Osteoblast (primary cell): Measurements from ENCODE around the gene KPNA6. TPM values are rescaled to one million over a fixed set of nuclear protein-coding genes. Genes with fewer than 3 reads are reported as not detected.
A peak's percentile ranks its signal among the peaks of the same experiment; 100 is the strongest.

Experiments used
- DNase-seq: peaks from one replicate; pipeline ENCODE4 v3.0.0; 2011; ENCODE audit warnings: low spot score, mixed read lengths; ENCODE audit not compliant: insufficient read length; ENCODE audit errors: missing footprints
- H2AFZ ChIP-seq: 2 replicates; pipeline ENCODE4 v1.6.0; 2011; ENCODE audit warnings: mild to moderate bottlenecking, low read length
- H3K27ac ChIP-seq: 2 replicates; pipeline ENCODE4 v1.5.1; 2011; ENCODE audit warnings: mild to moderate bottlenecking, low read depth, low read length, moderate library complexity
- H3K27me3 ChIP-seq: 2 replicates; pipeline ENCODE4 v1.6.0; 2012; ENCODE audit warnings: mild to moderate bottlenecking, control low read depth, inconsistent platforms, low read length, moderate library complexity; ENCODE audit not compliant: insufficient read depth
- H3K36me3 ChIP-seq: 2 replicates; pipeline ENCODE4 v1.5.1; 2011; ENCODE audit warnings: mild to moderate bottlenecking, low read length, control low read depth, moderate library complexity; ENCODE audit not compliant: insufficient read depth
- H3K4me1 ChIP-seq: 2 replicates; pipeline ENCODE4 v1.5.1; 2011; ENCODE audit warnings: mild to moderate bottlenecking, low read length, control low read depth, moderate library complexity; ENCODE audit not compliant: insufficient read depth
- H3K4me2 ChIP-seq: 2 replicates; pipeline ENCODE4 v1.6.0; 2011; ENCODE audit warnings: mild to moderate bottlenecking, low read length; ENCODE audit not compliant: insufficient read depth
- H3K4me3 ChIP-seq: fragments of 200-600 bp; sonication (generic); 3 replicates; pipeline ENCODE4 v1.5.1; 2012; ENCODE audit warnings: mild to moderate bottlenecking, low read length, inconsistent platforms; ENCODE audit not compliant: insufficient read depth
- H3K79me2 ChIP-seq: 2 replicates; pipeline ENCODE4 v1.6.0; 2012; ENCODE audit warnings: mild to moderate bottlenecking, low read length, control low read depth, inconsistent platforms; ENCODE audit not compliant: insufficient read depth
- H3K9me3 ChIP-seq: 2 replicates; pipeline ENCODE4 v1.5.1; 2011; ENCODE audit warnings: low read depth, low read length, control low read depth
- H4K20me1 ChIP-seq: 2 replicates; pipeline ENCODE4 v1.6.0; 2012; ENCODE audit warnings: mild to moderate bottlenecking, low read length, control low read depth; ENCODE audit not compliant: insufficient read depth
- total RNA-seq: library from RNA; depleted of rRNA; stranded (reverse); fragments of >200 nt; gene quantifications from 2 replicates; pipeline ENCODE4 v1.2.3, GENCODE V29; 2012
- TF ChIP-seq, protein P1 (sequence below): IDR thresholded peaks from 2 replicates; pipeline ENCODE4 v1.5.1; 2011; ENCODE audit warnings: mild to moderate bottlenecking, low read depth, low read length, moderate library complexity; ENCODE audit errors: extremely low read depth

The KPNA6 gene
- total RNA-seq, 1 donor, result 65.5 TPM

DNA sequence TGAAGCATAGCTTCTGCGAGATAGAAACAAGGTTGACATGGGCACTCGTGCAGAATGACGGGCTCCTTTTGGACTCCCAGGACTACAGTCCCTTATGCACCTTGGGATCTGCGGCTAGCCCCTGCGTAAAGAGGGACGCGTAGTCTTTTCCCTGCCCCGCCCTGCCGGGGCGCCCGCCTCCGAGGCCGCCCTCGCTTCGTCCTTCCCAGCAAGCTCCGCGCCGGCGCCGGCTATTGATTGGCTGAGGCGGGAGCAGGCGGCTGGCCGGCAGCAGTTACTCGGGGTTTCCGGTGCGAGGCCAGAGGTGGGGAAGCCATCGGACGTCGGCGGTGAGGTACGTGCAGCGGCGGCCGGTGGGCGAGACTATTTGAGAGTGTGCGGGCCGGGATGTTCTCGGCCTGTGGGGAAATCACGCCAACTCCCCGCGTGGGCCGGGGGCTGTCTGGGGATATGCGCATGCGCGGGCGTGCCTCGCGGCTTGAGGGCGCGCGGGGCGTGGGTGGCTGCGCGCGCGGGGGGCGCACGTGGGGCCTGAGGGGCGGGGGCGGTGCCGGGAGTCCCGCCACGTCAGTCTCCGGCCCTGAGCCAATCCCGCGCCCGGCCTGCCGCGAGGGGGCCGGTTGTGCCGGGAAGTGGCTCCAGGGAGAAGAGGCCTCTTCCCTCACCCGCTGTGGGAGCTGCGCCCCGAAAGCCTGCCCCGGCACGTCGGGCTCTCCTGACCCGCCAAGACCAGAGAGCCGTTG lies 71.8 kb downstream of the KPNA6 start, which contains the start of gene TXLNA:
Gene TXLNA, plus strand, starts transcription at position 233 of the 743 bp plus-strand sequence. CDS start 671 bp downstream, outside the sequence.
- H3K4me2 ChIP-seq, result peak within 1 kb of the TSS; percentile 97
- TF ChIP-seq, protein P1, sequence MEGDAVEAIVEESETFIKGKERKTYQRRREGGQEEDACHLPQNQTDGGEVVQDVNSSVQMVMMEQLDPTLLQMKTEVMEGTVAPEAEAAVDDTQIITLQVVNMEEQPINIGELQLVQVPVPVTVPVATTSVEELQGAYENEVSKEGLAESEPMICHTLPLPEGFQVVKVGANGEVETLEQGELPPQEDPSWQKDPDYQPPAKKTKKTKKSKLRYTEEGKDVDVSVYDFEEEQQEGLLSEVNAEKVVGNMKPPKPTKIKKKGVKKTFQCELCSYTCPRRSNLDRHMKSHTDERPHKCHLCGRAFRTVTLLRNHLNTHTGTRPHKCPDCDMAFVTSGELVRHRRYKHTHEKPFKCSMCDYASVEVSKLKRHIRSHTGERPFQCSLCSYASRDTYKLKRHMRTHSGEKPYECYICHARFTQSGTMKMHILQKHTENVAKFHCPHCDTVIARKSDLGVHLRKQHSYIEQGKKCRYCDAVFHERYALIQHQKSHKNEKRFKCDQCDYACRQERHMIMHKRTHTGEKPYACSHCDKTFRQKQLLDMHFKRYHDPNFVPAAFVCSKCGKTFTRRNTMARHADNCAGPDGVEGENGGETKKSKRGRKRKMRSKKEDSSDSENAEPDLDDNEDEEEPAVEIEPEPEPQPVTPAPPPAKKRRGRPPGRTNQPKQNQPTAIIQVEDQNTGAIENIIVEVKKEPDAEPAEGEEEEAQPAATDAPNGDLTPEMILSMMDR, result no peak
- peak within 1 kb of the TSS; percentile 92 for H2AFZ ChIP-seq

DNA sequence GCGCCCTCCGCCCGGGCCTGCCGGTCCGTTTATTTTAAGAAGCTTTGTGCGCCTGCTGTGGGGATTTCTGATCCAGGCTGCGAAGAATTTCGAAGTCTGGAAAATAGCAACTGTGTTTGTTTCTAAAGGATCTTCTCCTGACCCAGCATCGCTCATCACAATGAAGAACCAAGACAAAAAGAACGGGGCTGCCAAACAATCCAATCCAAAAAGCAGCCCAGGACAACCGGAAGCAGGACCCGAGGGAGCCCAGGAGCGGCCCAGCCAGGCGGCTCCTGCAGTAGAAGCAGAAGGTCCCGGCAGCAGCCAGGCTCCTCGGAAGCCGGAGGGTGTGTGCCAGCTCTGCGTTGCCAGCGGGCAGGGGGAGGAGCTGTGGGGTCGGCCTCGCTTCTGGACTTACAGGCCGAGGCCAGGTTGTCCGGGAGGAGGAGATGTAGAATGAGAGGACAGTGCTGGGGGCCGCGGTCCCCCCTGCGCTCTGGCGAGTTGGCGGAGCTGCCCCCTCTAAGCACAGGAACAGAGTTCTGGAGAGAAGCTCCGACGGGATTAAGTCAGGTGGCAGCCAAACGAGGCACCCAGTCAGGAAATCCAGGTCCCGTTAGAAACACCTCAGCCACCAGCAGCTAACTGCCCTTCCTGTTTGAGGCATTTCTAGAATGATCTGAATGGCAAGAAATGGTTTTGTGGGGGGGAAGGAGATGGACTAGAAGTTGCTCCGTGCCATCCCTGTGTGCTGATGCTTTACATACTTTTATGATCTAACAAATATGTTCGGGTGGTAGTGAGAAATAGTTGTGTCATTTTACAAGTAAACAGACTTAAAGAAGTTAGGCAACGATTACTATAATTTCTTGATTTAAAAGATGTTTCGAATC lies 72.6 kb downstream of the KPNA6 start:
- Histone ChIP-seq H2AFZ (peak overlapping the region; percentile 63), H3K27ac (peak overlapping the region; percentile 97), H3K9me3 (no peaks in the 10 kb centered on the region), H3K4me3 (peak overlapping the region; percentile 89), H3K79me2 (peaks cover 50% of the 10 kb centered on the region), H4K20me1 (peaks cover 34% of the 10 kb centered on the region), H3K36me3 (peaks cover 28% of the 10 kb centered on the region), H3K4me1 (peaks cover 24% of the 10 kb centered on the region), H3K27me3 (no peaks in the 10 kb centered on the region), H3K4me2 (peak overlapping the region; percentile 97)
- TF ChIP-seq, protein P1, result no peak
- peak; percentile 93 for DNase-seq

More for the DNA sequence above, 71.8 kb downstream of the KPNA6 start, which contains the start of gene TXLNA:
- peaks cover 29% of the 10 kb centered on the region for H4K20me1 ChIP-seq
- H3K4me3 ChIP-seq, result peak within 1 kb of the TSS; percentile 89
- H3K36me3 ChIP-seq, result peaks cover 24% of the 10 kb centered on the region
- H3K9me3 ChIP-seq, result no peaks in the 10 kb centered on the region
- H3K27ac ChIP-seq, result peak within 1 kb of the TSS; percentile 97
- peaks cover 43% of the 10 kb centered on the region for H3K79me2 ChIP-seq
- no peaks in the 10 kb centered on the region for H3K27me3 ChIP-seq
- DNase-seq, result peak; percentile 99
- H3K4me1 ChIP-seq, result peaks cover 24% of the 10 kb centered on the region

DNA sequence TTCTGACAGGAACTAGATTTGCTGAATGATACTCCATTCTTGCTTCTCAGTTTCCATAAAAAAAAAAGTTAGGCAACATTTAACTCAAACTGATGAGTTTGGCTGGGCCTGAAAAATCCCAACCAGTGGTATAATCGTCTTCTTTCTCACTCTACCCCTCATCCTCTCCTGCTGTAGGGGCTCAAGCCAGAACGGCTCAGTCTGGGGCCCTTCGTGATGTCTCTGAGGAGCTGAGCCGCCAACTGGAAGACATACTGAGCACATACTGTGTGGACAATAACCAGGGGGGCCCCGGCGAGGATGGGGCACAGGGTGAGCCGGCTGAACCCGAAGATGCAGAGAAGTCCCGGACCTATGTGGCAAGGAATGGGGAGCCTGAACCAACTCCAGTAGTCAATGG lies 73.2 kb downstream of the KPNA6 start:
- TF ChIP-seq, protein P1, result no peak
- Histone ChIP-seq H3K27me3 (no peaks in the 10 kb centered on the region), H4K20me1 (peaks cover 39% of the 10 kb centered on the region), H3K36me3 (peaks cover 33% of the 10 kb centered on the region), H2AFZ (no peak overlapping the region), H3K4me3 (peak overlapping the region; percentile 89), H3K4me1 (peaks cover 24% of the 10 kb centered on the region), H3K79me2 (peaks cover 56% of the 10 kb centered on the region), H3K9me3 (no peaks in the 10 kb centered on the region), H3K27ac (peak overlapping the region; percentile 97), H3K4me2 (peak overlapping the region; percentile 97)
- no peak for DNase-seq
